ENCODE measurements around the gene TRABD2A.

DNA sequence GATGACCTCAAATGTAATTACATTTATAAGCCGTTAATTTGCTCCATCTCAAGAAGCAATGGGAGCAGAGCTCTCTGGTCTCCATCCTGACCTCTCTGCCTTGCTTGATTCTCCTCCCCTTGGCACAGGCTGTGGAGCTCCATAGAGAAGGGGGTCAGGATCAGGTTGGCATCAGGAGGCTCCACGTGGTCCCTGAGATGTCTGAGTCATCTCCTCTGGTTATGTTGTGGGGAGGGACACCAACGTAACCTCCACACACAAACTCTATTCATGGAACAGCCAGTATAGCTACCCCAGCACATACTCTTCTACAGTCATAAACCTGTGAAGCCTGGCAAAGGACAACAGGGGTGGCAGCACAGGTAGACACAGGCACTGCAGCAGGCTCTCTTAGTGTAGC, 29.0 kb downstream of the TRABD2A start:
- TF ChIP-seq SPI1 (IDR thresholded peaks at IDR 0.05; ENCODE audit: borderline replicate concordance, low read depth, low read length), result no peak
- no peak for TF ChIP-seq STAT5A (IDR thresholded peaks at IDR 0.05; ENCODE audit: borderline replicate concordance, low read length)
- TF ChIP-seq SIX5 (IDR thresholded peaks at IDR 0.05; ENCODE audit: borderline replicate concordance in 1 of 2, insufficient read depth in 1 of 2, low read depth in 1 of 2, low read length in 2 of 2), result no peak
- TF ChIP-seq SMC3 (conservative IDR thresholded peaks at IDR 0.05; ENCODE audit: insufficient read depth, low read depth, low read length), result no peak
